Gastroesophageal sphincter (tissue), 3 donors: ENCODE data around the gene AHNAK2.

ENCODE experiments used
- POLR2A ChIP-seq, 2 donors: fragments of 450-650 bp; IDR thresholded peaks; one replicate each; pipeline ENCODE4 v1.6.1; 2017; ENCODE audit warnings: antibody characterized with exemption in 2 of 2, mild to moderate bottlenecking in 2 of 2, moderate library complexity in 1 of 2
- POLR2AphosphoS5 ChIP-seq: sonication (generic); formaldehyde crosslinking; IDR thresholded peaks from one replicate; pipeline ENCODE4 v1.6.1; 2017; ENCODE audit warnings: antibody characterized with exemption
- TF ChIP-seq, protein P1 (sequence below), 4 experiments: fragments of 200-600 bp in 2 of 4; fragments of 450-650 bp in 2 of 4; sonication (generic) in 1 of 4; IDR thresholded peaks; one replicate each; pipeline ENCODE4 v1.5.1; 2017 to 2019; ENCODE audit warnings: antibody characterized with exemption in 4 of 4, mild to moderate bottlenecking in 2 of 4, moderate library complexity in 2 of 4

DNA sequence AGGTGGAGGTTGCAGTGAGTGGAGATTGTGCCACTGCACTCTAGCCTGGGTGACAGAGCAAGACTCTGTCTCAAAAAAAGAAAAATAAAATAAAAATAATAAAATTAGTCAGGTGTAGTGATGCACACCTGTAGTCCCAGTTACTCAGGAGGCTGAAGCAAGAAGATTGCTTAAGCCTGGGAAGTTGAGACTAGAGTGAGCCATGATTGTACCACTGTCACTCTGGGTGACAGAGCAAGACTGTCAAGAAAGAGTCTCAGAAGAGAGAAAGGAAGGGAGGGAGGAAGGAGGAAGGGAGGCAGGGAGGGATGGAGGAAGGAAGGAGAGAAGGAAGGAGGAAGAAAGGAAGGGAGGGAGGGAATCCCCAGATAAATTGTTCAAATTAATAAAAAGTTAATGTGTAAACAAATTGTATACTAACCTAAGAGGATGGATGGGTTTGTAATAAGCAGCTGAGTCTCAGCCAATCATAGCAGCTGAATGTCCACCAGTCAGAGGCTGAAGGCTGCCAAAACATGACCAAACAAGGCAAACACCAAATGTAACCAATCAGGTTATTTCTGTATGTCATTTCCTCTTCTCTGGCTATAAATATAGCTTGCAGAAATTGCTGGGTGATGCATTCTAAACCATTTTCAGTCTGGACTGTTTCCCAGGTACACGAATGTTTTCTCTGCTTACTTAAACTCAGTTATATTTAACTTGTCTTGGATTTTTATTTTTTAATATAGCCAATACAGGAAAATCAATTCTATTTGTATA lies 48.8 kb upstream of the AHNAK2 start:
- TF ChIP-seq, protein P1, sequence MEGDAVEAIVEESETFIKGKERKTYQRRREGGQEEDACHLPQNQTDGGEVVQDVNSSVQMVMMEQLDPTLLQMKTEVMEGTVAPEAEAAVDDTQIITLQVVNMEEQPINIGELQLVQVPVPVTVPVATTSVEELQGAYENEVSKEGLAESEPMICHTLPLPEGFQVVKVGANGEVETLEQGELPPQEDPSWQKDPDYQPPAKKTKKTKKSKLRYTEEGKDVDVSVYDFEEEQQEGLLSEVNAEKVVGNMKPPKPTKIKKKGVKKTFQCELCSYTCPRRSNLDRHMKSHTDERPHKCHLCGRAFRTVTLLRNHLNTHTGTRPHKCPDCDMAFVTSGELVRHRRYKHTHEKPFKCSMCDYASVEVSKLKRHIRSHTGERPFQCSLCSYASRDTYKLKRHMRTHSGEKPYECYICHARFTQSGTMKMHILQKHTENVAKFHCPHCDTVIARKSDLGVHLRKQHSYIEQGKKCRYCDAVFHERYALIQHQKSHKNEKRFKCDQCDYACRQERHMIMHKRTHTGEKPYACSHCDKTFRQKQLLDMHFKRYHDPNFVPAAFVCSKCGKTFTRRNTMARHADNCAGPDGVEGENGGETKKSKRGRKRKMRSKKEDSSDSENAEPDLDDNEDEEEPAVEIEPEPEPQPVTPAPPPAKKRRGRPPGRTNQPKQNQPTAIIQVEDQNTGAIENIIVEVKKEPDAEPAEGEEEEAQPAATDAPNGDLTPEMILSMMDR (IDR thresholded peaks at IDR 0.05): no peak
- TF ChIP-seq POLR2A (IDR thresholded peaks at IDR 0.05) (no peak), POLR2AphosphoS5 (no peak)
